Activated T-helper 9 cell treated with anti-CD3 and anti-CD28 coated beads, Interleukin-2, amount 50 U/mL, for 16 hours (primary cell): ENCODE results near the gene TSEN34.

Experiments
- DNase-seq: peaks from one replicate; pipeline ENCODE4 v3.0.0-alpha.2; 2020; ENCODE audit warnings: low read depth

Gene TSEN34

DNA sequence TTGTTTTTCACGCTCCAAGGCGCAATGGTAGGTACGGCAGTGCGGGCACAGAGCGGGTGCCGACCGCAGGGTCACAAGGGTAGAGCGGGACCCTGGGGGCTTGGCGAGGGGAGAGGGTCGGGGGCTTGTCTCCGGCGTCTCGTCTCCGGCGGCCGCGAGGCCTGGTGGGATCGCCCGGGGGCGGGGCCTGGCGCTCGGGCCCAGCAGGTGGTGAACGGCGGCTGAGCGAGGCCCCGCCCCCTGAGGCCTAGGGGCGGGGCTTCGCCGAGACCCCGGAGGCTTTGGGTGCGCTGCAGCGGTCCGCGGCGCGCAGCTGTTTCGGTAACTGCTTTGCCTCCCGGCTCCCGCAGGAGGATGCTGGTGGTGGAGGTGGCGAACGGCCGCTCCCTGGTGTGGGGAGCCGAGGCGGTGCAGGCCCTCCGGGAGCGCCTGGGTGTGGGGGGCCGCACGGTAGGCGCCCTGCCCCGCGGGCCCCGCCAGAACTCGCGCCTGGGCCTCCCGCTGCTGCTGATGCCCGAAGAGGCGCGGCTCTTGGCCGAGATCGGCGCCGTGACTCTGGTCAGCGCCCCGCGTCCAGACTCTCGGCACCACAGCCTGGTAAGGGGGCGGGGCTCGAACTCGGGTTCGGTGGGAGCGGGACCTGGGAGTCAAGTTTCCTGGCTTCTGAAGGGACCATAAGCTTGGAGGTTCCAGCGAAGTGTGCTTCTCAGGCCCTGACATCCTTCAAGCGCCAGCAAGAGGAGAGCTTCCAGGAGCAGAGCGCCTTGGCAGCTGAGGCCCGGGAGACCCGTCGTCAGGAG lies at the start of gene TSEN34:
TSS of gene TSEN34 (plus strand) at position 298 of the 800 bp plus-strand sequence. CDS start at position 355, 57 bp downstream.
- peak; percentile 83 for DNase-seq

DNA sequence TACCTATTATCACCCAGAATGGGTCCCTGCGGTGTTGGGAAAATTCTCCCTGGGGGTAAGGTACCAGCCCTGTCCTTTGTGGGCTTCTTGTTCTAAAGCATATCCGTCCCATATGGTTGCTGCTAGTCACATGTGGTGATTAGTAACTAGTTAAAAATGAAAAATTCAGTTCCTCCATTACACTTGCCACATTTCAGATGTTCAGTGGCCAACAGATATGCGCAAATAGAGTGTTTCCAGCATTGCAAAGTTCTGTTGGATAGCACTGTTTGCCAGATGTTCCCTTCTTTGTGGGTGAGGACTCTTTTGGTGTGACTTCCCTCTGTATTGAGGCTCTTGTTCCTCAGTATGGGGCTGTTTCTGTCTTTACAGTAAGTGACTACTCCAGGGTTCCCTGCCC lies 49.8 kb upstream of the TSEN34 start:
- DNase-seq = no peak

DNA sequence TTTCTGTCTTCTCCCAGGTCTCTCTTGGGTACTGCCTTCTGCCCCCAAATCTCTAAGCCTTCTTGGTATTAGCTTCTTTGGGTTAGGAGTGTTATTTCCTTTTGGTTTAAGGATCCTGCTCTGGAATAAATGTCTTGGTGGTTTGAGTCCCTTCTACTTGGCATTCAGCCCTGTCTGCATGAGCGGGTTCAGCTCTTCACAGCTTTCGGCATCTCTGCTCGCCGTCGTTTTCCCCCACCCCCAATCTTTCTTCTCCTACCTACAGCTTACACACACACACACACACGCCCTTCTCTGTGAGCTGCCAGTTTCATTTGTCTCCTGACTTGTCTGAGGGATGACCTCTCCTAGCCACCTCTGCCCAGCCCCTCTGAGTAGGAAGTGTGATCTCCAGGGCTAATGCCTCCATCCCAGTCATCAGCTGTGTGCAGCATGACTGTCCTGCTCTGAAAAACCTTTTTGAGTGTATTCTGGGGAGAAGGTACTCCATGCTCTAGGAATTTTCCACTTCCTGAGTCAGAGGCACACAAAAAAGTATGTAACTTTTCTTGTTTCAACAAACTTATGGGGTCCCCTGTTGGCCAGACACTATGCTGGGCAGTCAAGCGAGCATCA lies 48.8 kb upstream of the TSEN34 start:
- no peak for DNase-seq

DNA sequence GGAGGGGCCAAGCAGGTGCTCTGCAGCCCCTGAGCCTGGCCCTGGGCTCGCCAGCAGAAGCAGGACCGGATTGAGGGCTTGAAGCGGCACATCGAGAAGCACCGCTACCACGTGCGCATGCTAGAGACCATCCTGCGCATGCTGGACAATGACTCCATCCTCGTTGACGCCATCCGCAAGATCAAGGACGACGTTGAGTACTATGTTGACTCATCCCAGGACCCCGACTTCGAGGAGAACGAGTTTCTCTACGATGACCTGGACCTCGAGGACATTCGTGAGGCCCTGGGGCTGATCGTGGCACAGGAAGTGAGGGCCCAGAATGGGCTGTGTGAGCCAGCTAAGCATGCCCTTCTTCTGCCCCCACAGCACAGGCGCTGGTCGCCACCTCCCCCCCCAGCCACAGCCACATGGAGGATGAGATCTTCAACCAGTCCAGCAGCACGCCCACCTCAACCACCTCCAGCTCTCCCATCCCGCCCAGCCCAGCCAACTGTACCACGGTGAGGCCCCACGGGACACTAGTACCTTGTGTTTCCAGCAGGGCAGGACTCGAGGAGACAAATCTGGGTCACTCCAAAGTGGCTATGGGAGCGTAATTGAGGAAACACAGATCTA lies 45.5 kb upstream of the TSEN34 start:
- no peak for DNase-seq

DNA sequence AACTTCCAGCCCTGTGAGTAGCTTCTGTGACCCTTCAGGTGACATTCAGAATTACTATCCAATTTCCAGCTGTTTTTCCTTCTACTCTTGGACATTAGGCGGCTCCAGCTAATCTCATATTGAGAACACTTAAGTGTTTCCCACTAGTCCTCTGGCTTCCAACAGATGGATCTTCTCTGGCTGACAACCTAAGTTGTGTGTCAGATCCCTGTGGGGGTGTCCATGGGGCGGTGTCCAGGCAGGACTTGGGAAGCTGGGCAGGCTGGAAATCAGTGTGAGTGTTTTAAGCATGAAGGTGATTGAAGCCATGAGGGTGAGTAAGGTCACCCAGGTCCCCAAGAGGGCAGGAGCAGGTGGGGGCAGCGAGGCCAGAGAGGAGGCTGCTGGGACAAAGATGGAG lies 43.4 kb upstream of the TSEN34 start:
- DNase-seq = no peak

DNA sequence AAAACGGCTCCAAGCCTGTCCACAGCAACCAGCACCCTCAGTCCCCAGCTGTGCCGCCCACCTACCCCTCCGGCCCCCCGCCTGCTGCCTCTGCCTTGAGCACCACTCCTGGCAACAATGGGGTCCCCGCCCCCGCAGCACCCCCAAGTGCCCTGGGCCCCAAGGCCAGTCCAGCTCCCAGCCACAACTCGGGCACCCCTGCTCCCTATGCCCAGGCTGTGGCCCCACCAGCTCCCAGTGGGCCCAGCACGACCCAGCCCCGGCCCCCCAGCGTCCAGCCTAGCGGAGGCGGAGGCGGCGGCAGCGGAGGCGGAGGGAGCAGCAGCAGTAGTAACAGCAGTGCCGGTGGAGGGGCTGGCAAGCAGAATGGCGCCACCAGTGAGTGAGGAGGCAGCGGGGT lies 43.0 kb upstream of the TSEN34 start:
- no peak for DNase-seq

DNA sequence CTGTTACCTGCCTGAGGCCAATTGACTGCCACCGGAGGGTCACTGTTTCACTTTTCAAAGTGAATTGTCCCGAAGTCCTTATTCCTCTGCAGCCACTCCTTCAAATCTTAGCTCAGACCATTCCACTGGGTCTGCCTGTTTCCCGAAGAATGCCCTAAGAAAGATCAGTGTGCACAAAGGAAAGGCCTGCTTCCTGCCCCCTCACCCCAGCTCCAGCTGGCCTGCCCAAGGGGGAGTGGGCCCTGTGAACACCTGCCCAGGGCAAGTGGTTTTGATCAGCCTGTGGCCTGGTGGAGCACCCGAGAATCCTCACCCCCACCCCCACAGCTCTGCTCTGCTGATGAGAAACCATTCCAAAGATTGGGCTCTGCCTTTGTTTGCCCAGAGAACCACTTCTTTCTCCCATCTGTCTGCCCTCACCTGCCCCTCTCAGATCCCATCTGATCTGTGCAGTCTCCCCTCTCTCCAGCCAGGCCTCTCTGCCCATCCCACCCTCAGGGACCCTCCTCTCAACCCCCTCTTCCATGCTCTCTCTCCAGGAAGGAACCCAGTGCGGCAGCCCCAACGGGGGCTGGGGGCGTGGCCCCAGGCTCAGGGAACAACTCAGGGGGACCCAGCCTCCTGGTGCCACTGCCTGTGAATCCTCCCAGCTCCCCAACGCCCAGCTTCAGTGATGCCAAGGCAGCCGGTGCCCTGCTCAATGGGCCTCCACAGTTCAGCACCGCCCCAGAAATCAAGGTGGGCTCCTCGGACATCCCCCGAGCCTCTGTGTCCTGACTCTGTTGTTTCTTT lies 41.9 kb upstream of the TSEN34 start:
- DNase-seq = no peak

DNA sequence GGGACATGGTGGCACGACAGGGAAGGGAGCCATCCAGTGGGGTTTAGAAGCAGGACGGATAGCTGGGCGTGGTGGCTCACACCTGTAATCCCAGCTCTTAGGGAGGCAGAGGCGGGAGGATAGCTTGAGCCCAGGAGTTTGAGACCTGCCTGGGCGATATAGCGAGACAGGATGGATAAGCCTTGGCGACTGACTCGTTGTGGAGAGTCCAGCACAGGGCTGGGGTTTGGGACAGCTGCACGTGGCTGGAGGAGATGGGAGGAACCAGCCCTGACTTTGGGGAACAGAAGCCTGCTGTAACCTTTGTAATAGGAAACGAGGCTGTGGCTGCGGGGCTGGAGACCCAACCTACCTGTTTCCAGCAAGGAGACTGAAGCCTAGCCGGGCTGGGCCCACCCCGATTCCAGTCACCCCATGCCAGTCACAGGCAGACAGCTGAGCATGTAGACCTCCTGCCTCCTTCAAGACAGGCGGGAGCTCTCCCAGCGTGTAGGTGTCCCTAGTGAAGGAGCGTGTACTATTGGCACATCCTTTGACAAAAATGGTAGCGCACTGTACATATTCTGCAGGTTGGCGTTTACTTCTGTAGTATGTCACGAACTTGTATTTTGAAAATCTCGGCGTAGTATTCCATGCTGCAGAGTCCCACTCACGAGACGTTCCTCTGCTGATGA lies 39.6 kb upstream of the TSEN34 start:
- no peak for DNase-seq

DNA sequence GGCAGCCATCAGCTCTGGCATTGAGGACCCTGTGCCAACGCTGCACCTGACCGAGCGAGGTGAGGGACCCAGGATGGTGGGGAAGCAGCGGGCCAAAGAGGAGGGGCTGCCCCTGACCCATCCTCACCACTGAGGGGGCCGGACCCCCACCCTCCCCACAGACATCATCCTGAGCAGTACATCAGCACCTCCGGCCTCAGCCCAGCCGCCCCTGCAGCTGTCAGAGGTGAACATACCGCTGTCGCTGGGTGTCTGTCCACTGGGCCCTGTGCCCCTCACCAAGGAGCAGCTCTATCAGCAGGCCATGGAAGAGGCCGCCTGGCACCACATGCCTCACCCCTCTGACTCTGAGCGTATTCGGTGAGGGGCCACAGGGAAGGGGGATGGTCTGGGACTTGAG lies 38.8 kb upstream of the TSEN34 start:
- no peak for DNase-seq

DNA sequence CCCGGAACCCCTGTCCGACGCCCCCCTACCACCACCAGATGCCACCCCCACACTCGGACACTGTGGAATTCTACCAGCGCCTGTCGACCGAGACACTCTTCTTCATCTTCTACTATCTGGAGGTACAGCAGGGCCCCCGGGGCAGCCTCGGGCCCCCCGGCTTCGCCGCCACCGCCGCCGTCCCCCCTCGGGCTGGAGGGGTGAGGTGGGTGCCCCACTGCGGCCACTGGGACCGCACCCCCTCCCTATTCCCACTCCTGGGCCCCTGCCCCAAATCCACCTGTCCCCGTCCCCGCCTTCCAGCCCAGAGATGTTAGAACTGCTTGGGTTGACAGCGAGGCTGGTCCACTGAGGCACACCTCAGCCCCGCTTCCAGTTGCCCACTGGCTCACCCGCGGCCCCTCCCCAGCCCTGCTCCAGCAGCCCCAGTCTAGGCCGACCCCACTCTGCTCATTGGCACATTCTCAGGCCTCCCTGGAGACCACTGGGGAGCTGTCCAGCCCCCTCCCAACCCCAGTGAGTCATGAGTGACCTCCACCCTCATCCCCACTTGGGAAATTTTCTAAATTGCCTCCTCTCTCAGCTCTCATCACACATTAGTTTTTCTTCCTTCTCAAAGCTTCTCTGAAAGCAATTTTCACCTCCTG lies 38.1 kb upstream of the TSEN34 start:
- no peak for DNase-seq

DNA sequence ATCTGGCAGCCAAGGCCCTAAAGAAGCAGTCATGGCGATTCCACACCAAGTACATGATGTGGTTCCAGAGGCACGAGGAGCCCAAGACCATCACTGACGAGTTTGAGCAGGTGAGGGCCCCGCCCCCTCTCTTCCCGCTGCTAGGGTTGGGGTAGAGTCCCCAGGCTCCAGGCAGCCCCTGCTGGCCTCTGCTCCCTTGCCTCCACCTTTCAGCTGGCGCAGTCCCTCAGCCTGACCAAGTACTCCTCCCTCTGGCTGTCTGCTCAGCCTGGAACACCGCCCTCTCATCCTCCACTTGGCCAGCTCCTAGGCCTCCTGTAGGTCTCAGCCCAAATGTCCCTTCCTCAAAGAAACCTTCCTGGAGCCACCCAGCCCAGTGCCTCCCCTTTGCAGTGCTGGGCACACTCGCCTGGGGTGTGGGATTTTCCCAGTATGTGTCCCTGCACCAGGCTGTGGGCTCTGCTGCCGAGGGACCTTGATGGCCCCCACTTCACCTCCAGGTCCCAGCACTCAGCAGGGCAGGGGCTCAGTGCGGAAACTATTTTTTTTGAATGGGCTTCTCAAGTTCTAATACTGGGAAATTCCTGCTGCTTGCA lies 37.3 kb upstream of the TSEN34 start:
- DNase-seq = no peak

DNA sequence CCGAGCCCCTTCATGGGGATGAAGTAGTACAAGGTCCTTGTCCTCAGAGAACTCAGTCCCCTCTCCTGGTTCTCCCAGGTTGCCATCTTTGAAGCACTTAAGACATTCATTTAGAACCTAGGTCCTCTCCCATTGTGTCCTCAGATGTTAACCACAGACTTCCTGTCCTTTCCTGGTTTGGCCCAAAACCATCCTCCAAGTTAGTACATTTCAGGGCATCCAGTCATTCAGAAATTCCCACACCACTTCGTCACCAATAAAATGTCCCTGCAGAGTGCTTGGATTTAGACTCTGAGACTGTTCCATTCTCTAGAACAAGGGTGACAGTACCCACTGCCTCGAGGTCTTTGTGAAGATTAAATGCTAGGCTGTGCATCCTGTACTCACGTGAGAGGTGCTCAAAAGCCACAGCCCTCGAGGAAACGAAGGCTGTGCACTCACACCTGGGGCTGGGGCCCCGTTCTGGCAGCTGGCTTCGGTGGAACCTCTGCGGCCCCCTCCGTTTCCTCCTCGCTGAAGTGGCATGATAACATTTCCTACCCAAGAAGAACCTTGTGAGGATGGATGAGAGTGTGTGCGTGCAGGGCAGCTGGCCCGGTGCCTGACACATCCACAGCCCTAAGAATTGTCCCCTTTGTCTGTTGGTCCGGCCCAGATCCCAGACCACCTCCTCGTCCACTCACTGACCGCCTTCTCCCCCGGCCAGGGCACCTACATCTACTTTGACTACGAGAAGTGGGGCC lies 36.3 kb upstream of the TSEN34 start:
- no peak for DNase-seq

DNA sequence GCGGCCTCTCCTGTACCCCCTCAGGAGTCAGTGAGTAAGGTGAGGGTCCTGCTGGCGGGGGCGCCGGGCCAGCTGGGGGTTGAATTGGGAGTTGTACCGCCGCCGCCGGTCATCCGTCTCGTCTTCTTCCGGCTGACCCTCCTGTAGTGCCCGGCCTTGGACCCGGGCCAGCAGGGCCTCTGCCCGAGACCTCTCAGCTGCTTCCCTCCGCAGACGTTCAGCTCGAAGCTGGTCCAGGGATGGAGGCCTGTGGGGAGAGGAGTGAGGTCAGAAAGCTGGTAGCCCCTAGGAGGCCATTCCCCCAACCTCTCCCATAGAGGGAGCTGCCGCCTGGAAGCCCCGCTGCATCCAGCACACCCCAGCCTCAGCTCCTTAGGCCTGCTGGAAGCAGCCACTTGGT lies 35.4 kb upstream of the TSEN34 start:
- no peak for DNase-seq

DNA sequence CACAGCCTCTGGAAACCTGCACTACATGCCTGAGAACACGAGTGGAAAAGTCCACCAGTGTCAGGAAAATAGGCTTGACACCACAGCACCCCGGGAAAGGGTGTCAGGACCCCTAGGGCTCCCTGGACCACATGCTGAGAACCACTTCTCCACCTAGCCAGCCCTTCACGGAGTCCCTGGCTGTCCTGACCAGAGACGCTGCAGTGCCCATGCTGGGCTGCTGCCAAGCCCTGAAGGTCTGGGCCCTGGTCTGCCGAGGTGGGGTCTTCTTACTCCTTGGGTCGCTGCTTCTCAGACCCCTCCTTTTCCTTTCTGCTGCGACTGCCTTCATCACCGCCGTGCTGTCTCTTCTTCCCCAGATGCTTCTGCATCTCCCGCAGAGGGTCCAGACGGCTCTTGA lies 34.6 kb upstream of the TSEN34 start:
- DNase-seq = no peak

DNA sequence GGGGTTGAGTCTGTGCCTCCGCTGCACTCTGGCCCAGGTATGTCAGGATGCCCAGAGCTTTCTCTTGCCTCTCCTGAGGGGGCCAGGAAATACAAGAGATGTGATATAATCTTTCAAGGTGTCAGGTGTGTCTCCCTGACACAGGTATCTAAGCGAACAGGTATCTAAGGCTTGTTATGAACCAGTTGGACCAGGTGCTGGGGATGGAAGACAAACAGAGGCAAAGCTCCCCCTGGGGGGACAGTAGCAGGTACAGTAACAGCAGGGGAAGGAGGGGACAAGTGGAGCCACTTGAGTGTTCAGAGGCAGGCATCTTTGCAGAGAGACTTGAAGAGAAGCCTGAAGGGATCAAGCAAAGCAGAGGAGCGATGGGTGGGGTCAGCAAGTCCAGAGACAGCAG lies 34.2 kb upstream of the TSEN34 start:
- no peak for DNase-seq

DNA sequence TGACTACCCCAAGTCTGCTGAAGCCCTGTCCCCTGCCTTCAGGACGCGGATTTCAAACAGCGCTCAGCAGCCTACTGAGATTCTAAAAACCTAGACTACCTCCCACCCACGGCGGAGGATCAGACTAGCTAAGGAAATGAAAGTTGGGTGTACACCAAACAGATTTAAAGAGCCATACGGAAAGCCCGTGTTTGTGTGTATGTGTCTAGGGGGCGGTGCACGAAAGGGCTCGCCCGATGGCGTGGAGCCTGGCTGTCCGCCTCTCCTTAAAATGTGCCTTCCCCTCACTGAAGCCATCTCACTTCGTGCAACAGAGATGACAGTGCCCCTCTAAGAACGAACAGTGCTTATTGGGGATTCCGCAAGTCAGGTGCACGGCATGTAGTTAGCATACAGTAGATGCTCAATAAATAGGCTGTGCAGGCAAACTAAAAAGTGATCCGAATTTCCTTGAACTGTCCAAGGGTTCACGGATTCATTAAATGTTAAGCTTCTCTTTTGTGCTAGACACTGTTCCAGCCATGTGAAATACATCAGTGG lies 32.2 kb upstream of the TSEN34 start:
- DNase-seq = no peak

DNA sequence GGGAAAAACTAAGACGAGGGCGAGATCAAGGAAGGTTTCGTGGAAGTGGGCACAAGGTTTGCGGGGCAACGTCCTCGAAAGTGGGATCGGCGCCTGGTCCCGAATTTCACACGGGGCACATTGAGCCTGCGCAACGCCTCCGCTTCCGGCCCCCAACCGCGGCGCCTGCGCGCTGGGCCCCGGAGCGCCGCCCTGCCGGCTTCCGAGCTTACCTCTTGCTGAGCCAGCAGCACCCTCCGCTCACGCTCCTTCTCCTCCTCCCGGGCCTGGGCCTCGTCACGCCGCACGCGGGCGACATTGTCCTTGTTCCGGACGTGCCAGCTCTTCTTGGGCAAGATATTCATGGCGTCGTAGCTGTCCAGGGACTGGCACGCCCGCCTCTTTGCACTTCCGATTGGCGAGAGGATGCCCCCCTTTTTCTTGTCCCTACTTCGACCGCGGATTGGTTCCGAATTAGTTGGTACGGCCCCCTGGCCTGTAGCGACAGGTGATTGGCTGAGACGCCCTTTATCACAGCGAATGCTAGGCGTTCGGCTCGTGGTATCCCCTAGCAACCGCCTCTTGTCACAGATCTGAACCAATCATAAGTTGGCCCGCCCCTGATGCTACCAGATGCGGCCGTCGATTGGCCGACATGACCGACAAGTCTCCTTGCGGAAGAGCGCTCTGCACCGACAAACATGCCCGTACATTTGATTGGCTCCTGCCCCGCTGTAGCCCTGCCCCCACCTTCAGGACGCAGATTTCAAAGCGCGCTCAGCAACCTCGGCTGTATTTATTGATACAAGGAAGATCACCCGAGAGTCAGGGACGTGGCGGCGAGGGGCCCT lies 31.5 kb upstream of the TSEN34 start, which contains the start of gene LENG1:
TSS of gene LENG1 (minus strand) at position 370 of the 830 bp plus-strand sequence. CDS start at position 344, 26 bp downstream.
- peak; percentile 95 for DNase-seq

DNA sequence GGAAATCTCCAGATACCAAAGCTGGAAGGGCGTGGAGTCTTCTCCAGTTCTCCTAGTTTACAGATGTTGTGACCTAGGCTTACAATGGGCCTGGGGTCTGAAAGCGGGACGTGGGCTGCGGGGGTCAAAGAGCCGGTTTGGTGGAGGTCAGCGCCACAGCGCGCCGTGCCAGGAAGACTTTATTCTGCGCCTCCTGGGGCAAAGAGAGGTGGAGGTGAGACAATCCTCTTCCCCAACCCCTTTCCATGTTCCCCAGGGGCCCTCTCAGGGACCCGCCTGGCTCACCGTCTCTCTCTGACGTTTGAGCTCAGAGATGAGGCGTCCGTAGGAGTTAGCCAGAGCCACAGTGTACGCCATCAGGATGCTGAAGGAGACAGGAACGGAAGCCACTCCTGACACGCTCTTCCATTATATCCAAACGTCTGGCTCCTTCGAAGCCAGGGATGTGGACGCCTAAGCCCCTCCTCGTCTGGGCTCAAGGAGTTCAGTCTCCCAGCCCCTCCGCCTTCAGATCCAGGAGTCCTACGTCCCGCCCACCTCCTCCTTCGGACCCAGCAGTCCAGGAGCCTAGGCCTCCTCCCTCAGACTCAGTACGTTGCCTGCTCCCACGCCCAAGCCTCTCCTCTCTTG lies 30.8 kb upstream of the TSEN34 start:
- DNase-seq = no peak

DNA sequence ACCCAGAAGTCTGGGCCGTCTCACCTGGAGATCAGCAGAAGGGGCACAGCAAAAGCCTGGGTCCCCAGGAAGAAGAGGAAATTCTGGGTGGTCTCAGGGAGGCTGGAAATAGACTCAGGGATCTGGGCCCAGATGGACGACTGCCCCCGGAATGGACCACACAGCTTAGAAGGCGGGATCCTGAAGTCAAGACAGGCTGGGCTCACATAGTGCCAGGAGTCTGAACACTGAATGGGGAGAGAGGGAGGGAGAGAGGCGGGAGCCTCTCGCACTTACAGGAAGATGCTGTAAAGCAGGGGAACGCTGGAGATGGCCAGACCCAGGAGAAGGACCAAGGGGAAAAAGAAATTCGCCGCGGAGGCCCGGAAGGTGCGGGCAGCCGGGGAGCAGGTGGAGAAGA lies 30.3 kb upstream of the TSEN34 start:
- DNase-seq = no peak
